ENCODE results near the gene NEDD4.
A peak's percentile ranks its signal among the peaks of the same experiment; 100 is the strongest.
"Not testable (repeated sequence)": the region's sequence is repeated elsewhere in the genome, so short reads cannot be mapped to it uniquely, and the experiment has no call there.

The NEDD4 gene

DNA sequence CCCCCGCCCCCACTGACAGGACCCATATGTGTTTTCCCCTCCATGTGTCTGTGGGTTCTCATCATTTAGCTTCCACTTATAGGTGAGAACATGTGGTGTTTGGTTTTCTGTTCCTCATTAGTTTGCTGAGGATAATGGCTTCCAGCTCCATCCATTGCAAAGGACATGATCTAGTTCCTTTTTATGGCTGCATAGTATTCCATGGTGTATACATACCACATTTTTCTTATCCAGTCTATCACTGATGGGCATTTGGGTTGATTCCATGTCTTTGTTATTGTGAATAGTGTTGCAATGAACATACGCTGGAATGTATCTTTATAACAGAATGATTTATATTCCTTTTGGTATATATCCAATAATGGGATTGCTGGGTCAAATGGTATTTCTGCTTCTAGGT lies 171.7 kb downstream of the NEDD4 start:
- not testable (repeated sequence) for DNase-seq

DNA sequence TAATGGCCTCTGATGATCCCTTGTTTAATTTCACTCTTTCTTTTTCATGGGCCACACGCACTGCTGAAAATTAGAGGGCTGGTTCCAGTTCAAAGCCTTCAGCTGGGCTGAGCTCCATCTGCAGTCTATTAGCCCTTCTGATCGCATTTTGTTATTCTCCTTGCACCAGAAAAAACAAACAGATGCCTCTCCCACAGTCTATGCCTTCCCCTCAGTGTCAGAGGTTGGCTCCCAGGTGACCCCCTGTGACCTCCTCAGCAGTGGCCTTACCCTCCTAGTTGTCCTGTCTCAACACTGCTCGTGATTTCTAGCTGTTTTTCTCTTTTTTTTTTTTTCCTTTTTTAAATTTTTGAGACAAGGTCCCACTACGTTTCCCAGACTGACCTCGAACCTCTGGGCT lies 173.4 kb downstream of the NEDD4 start:
- no peak for DNase-seq

DNA sequence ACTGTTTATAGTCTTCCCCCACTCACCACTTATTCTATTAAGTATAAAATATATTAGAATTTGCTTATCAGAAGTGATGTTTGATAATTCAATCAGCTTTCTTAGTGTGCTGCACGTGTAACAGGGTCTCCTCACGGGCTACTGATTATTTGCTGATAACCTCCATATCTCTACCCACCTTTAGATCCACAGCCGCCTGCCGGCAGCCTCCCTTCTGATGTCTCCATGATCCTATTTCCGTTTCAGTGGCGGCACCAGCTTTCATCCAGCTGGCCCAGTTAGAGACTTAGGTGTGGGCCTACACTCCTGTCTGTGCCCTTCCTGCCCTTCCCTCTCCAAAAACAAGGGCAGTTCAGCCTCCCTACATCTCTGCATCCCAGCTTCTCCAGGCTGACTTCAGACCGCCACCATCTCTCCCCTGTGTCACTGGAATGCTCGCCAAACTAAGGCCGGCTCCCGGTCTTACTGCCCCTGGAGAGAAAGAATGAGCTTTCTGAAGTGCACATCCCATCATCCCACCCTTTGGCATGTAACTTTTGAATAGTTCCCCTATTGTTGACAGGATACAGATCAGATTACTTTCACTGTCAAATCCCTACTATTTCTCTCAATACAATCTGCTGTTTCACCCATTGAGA lies 173.9 kb downstream of the NEDD4 start:
- DNase-seq: no peak

DNA sequence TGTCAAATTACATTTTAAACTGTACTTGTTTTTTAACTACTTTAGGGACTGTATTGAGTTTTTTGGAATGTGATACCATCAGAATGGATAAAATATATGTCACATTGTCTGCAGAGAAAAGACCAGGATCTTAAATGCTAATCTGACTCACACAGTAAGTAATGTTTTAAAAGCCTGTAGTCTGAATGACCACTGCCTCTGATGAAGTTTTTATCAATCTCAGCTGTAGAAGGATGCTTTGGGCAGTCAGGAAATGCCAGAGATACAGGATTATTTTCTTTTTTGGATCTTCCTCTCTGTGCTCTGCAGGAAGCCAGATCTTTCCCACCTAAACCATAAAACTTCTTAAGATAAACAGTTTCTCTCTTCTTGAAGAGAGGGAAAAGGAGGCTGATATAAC lies 177.4 kb downstream of the NEDD4 start:
- DNase-seq: no peak

DNA sequence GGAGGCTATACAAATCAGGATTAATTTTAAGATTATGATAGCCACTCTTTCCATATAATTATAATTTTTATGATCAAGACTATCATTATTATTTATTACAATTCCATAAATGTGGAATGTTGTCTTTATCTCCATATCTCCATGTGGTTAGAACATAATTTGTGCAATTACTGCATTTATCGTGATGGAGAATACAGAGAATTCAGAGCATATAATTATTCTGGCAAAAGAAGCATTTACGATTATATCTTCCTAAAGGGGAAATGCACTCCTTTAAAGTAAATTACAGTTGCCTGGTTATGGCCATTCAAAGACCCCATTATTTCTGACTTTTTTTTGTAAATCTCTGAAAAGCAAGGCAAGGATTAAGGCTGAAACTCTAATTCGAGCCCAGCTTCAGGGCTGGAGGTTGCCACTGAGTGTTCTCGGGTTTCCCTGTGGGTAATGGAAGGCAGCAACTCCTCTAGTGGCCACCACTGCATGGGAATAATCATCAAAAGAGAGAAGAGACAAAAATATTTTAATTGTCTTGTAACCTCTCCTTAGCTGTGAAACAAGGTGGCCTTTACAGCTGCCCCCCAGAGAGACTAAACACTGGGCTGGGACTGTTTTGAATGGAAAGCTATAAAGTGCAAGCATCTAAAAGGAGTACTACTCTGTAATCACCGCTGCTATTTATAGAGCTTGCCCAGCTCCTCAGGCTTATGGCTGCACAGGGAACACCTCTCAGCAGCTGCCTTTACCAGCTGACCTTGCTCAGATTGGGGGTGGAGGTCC lies 190.6 kb downstream of the NEDD4 start:
- DNase-seq: no peak

DNA sequence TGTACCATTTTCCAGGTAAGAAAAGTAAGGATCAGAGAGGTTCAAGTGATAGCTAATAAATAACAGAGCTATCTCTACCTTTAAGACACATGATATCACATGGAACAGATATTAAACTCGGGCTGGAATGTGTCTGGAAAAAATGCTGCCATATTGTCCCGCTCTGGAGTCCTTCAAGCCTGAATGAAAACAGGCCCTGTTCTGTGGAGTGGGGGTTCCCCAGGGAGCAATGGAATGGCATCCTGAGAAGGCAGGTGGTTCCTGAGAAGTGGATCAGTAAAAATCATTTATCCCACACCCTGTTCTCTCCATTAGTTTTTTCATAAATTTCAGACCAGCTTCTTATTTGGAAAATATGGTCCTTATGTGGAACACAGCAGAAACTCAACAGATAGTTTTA lies 193.2 kb downstream of the NEDD4 start:
- no peak for DNase-seq

DNA sequence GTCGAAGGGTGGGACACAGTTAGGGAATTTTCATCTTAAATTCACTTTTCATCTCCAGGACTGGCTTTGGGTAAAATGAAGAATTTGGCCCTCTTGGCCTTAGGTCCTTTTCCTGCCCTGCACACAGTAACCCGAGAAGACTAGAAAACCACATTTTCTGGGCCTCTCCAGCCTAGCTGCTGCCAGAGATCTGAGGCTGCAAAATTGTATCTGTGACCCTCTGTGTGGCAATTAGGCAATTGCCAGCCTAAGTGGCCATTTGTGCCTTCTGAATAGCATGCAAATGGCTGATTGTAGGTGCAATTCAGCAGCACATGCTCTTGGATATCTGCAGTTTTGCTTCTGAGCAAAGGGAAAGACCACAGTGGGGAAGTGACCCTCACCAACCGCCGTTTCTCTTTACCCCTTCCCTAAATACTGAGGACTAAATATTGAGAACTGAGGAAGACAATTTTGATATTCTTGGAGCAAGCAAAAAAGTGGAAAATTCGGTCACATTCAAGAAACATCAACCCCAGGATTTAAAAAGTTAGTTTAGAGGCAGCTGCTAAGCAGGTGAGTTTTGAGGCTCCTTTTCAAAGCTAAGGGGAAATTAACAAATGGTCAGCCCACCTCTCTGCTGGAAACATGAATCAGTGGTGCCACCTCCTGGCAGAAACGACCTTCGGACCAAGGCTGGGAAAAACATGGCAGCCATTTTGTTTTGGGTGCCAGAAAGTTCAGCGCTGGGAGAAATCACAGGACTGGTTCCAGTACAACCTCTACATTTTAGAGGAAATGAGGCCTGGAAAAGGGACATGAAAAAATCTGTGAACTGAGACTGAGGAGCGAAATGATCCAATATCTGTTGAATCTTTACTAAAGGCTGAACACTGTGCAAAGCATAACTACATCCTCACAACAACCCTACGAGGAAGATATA lies 193.9 kb downstream of the NEDD4 start:
- peak; percentile 65 for DNase-seq

DNA sequence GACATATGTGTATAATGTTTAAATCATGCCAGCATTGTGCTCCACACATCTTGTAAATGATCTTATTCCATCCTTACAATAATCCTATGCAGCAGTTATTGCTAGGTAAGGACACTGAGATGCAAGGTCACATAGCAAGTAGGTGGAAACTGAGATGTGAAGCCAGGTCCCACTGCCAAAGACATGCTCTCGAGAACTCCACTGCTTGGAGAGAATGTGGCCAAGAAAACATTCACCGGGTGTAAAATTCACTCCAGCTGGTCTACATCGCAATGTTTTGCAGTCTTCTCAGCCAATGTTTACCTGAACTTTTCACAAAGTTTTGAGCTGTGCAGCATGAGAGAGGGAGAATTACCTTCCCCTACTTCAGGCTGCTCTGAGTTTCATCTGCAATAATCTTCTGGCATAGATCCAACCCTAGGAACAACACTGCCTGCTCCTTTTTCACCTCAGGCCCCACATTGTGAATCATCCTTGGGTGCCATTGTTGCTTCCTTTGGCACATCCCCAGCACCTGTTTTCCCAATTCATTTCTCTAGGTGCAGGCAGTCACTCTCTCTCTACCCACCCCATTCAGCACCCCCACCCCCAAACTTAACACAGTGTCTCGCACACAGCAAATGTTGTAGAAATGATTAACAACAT lies 197.0 kb downstream of the NEDD4 start:
- no peak for DNase-seq

DNA sequence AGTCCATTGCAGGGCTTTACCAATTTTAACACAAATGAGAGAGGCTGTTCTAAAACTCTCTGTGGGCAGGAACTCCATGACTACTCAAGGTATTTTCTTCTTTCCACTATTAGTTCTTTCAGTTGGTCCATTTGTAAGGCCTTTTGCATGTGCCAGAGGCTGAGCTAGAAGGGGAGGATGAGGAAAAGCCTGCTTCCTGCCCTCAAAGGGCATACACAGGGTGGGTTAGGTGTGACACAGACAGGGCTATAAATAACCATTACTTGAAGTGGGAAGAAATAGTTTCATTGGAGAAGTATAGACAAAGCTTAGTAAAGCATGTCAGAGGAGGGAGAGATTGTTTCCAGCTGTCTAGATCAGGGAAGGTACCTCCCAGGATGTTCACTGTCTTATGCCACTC lies 198.4 kb downstream of the NEDD4 start:
- no peak for DNase-seq

DNA sequence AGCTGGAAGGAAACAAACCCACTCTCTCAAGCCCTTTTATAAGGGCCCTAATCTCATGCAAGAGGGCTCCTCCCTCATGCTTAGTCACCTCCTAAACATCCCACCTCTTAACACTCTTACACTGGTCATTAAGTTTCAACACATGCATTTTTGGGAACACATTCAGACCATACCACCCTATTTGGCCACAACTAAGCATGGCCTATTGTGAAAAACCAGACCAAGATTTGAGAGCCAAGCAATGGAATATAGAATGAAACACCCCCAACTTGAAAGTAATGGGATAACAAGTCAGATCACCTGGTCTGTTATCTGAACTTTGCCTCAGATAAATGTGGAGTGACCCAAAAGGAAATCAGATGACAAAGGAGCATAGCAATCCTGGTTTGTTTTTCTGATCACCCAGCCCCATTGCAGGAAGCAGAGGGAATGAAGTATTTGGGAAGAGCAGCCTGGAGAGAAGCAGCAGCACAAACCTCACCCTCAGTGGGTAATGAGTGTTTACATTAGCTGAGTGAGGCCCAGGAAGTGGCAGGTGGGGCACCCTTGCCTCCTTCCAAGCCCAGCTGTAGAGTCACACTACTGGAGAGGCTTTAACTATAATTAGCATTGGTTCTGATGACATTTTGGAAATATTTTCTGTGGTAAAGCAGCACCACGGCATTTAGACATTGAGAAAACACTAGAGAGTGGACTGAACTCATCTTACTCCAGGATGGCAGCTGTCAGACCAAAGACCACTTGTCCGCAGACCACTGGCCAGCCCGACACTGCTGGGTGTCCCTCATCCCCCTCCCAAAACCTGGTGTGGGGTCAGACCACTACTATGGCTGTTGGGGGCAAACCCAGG lies 201.6 kb downstream of the NEDD4 start:
- DNase-seq: no peak

DNA sequence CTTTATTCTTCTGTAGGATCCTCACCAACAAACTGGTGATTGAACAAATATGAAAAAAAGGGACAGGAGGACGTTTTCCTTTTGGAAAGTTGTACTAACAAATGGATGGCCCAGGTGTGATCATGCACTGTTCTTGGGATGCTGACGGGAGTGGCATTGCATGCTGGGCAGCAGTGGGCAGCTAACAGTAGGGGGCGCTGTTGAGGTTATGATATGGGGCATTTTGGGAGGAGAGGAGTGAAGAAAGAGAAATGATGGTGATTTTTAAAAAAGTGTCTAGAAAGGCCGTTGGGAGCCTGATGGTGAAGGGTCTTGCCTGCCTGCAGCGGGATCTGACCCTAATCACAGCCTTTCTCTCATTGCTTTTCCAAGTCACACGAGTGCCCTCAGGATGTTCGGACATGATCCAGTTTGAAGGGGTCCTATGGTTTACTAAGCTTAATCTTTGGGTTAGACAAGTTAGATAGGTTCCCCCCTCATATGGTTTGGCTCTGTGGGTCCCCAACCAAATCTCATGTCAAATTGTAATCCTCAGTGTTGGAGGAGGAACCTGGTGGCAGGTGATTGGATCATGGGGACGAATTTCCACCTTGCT lies 204.2 kb downstream of the NEDD4 start:
- DNase-seq: peak; percentile 42

DNA sequence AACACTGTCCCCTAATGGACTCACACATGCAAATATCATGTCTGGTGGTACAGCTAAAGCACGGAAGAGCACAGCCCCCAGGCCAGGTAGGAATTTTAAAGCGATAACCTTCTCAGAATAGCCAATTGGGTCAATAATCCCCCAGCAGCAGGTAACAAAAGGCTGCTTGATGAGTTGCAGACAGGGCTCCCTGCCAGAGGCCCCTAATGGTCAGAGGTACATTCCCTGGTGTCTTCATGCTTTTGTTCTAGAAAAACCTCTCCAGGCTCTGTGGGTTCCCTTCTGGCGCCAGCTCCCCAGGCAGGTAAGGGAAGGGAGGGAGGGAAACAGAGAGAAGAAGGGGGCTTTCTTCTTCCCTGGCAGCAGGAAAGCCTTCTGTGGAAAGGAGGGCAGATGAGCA lies 207.1 kb downstream of the NEDD4 start:
- DNase-seq: no peak

DNA sequence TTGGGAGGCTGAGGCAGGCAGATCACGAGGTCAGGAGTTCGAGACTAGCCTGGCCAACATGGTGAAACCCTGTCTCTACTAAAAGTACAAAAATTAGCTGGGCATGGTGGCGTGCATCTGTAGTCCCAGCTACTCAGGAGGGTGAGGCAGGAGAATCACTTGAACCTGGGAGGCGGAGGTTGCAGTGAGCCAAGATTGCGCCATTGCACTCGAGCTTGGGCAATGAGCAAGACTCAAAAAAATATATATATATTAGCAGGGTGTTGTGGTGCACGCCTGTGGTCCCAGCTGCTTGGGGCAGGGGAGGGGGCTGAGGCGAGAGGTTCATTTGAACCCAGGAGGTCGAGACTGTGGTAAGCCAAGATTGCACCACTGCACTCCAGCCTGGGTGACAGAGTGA lies 207.8 kb downstream of the NEDD4 start:
- DNase-seq: not testable (repeated sequence)

DNA sequence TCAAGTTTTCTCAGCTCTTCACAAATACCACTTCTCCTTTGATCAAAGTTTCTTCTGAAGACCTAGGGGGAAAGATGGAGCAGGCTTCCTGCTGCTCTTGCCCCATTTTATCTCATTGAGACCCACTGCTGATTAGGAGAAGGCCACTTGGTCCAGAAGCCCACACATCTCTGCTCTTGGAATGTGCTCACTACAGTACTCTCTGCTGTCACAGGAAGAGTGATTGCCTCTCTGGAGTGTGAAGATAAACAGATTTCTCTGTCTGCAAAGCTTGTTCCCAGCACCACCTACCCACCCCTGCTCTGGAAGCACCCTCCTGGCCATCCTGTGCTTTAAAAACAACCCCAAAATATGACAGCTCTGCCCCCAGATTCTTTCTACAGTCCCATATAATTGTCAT lies 209.1 kb downstream of the NEDD4 start:
- peak; percentile 5 for DNase-seq

DNA sequence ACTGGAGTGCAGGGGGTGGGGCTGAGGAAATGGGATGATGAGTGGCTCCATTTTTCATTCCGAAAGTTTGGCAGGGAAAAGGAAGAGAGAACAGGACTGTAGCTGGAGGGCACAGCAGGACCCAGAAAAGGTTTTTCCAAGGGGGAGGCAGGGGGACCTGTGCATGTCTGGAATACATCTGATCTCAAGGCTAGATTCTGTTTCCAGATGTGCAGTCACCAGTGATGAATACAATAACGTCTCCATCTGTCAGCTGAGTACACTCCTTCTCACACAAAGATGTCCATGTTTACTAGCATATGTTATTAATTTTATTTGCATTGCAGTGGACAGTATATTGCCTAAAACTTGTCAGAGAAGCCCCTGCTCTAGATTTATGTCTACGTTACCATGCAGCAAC lies 210.5 kb downstream of the NEDD4 start:
- no peak for DNase-seq

DNA sequence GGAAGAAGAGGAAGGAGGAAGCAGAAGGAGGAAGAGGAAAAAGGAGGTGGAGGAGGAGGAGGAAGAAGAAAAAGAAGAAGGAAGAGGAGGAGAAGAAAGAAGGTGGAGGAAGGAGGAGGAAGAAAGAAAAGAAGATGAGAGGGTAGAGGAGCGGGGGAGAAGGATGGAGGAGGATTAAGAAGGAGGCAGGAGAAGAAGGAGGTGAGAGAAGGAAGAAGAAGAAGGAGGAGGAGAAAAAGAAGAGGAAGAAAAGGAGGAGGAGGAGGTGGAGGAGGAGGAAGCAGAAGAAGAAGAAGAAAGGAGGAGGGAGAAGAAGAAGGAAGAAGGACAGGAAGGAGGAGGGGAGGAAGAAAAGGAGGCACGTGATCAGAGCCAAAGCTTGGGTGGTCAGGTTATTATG lies 213.1 kb downstream of the NEDD4 start:
- no peak for DNase-seq

DNA sequence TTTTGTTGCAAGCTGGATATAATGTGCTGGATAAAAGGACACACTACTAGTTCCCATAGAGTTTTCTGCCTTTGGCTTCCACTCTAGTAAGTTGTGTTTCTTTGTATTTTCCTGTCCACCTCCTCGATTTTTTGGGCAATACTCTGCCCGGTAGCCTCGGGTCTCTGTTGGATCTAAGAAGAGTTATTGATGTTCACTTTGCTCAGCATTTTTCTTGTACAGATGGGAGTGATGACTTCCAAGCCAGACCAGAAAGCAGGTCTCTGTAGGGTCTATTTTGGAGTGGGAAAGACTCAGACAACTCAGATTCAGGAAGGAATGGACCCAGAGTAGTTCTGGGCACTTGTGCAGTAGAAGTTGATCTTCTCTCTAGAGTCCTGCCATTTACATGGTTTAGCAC lies 214.5 kb downstream of the NEDD4 start:
- DNase-seq: no peak

Data from hematopoietic multipotent progenitor cell treated with erythropoietin and hydrocortisone succinate and interleukin-3 and kit ligand, for 4 days (in vitro differentiated cells).